IPS-20b (cell line): ENCODE results near the gene PGBD5.
A peak's percentile ranks its signal among the peaks of the same experiment; 100 is the strongest.

Experiments
- H3K27ac ChIP-seq: one replicate; pipeline ENCODE4 v1.5.1; 2013; ENCODE audit warnings: low read length
- H3K27me3 ChIP-seq: 2 replicates; pipeline ENCODE4 v1.6.1; 2013; ENCODE audit warnings: mild to moderate bottlenecking, low read length, inconsistent platforms; ENCODE audit not compliant: insufficient read depth
- H3K36me3 ChIP-seq: 2 replicates; pipeline ENCODE4 v1.6.1; 2013; ENCODE audit warnings: low read depth, mild to moderate bottlenecking, inconsistent platforms, low read length, moderate library complexity; ENCODE audit not compliant: insufficient read depth
- H3K4me1 ChIP-seq: 2 replicates; pipeline ENCODE4 v1.6.1; 2013; ENCODE audit warnings: mild to moderate bottlenecking, control low read depth, inconsistent platforms, low read length, moderate library complexity; ENCODE audit not compliant: insufficient read depth
- H3K4me3 ChIP-seq: 2 replicates; pipeline ENCODE4 v1.5.1; 2013; ENCODE audit warnings: mild to moderate bottlenecking, low read length, inconsistent platforms
- H3K9ac ChIP-seq: 2 replicates; pipeline ENCODE4 v1.6.1; 2013; ENCODE audit warnings: low read depth, mild to moderate bottlenecking, inconsistent platforms, low read length, moderate library complexity
- H3K9me3 ChIP-seq: 2 replicates; pipeline ENCODE4 v1.6.1; 2013; ENCODE audit warnings: mild to moderate bottlenecking, low read depth, low read length, inconsistent platforms; ENCODE audit not compliant: insufficient read depth

The PGBD5 gene

DNA sequence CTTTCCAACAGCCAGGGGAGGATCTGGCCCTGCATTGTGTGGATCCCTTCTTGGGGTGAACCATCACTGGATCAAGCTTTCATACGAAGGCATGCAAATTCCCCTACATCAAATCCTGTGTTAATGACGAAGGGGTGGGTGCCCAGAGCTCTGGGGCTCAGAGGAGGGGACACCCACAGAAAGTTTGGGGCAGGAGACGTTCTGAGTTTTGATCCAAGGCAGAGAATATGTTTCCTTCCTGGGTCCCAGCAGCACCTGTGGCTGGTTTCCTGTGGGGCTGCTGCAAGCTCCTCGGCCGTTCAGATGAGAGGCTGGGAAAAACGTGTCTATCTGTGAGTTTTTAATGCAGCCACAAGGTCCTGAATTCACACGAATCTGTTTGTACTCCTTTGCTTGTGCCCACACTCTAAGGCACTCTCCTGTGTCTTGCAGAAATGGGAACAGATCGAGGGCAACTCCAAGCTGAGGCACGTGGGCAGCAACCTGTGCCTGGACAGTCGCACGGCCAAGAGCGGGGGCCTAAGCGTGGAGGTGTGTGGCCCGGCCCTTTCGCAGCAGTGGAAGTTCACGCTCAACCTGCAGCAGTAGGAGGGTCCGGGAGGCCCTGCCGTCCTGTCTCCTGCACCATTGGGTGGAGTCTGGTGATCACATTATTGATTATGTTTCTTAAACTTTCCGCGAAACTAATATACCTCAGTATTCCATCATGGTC lies 147.1 kb downstream of the PGBD5 start:
- Histone ChIP-seq H3K27me3 (no peaks in the 10 kb centered on the region), H3K36me3 (peaks cover 36% of the 10 kb centered on the region), H3K4me1 (peaks cover 19% of the 10 kb centered on the region), H3K9ac (no peak overlapping the region), H3K9me3 (no peaks in the 10 kb centered on the region), H3K27ac (peak overlapping the region; percentile 28), H3K4me3 (no peak overlapping the region)

DNA sequence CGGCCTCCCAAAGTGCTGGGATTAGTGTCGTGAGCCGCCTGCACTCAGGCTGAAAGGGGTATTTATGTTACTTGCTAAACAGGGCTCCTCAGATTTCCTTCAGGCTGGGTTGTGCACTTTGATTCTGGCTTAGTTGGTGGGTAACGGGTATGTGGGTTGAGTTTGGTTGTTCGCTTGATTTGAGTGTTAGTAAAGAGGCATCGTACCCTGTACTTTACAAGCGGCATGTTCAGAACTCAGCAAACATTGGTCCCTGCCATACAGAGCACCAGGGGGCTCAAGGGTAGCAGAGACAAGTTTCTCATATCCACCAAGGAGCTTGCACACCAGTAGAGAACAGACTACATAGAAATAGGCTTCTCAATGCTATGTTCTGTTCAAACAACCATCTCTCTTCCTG lies 147.8 kb downstream of the PGBD5 start:
- Histone ChIP-seq H3K9ac (no peak overlapping the region), H3K27me3 (no peaks in the 10 kb centered on the region), H3K4me1 (peaks cover 19% of the 10 kb centered on the region), H3K9me3 (no peaks in the 10 kb centered on the region), H3K27ac (peak overlapping the region; percentile 28), H3K4me3 (no peak overlapping the region), H3K36me3 (peaks cover 36% of the 10 kb centered on the region)

DNA sequence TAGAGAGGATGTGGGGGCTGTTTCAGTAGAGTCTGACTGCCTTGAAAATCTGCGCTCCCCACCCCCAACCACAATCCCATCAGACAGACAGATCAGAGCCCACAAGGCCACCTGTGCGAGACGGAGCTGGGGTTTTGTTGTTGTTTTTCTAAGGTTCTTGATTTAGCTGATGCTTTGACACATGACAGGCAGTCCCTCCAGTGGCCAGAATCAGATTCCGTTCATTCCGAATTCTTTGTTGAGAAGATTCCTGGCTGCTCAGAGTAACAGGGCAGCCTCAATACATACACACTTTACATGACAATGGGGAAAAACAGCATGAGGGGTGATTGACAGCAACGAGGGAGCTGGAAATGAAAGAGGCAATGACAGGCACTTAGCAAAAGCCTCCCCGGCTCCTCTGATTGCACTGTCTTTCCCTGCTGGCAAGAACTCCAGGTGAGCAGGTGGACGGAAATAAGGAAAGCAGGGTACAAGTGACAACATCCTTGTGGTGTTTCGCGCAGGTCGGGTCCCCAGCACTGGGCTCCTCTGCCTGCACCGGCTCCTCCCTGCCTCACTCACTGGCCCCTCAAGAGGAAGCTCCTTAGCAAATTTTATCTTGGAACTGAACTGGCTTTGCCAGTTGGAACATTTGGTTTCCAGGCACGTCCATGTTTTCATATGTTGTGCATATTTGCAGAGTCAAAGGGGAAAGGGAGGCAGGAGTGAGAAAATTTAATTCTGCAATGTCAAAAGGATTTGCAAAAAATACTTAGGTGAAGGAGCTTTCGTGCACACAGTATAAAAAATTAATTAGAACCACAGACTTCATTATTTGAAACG lies 148.7 kb downstream of the PGBD5 start:
- no peaks in the 10 kb centered on the region for H3K9me3 ChIP-seq
- peaks cover 19% of the 10 kb centered on the region for H3K4me1 ChIP-seq
- H3K27me3 ChIP-seq = no peaks in the 10 kb centered on the region
- H3K4me3 ChIP-seq = peak overlapping the region; percentile 45; the same call in 1 of the 2 replicates
- no peak overlapping the region for H3K9ac ChIP-seq
- no peak overlapping the region for H3K27ac ChIP-seq
- peaks cover 36% of the 10 kb centered on the region for H3K36me3 ChIP-seq

DNA sequence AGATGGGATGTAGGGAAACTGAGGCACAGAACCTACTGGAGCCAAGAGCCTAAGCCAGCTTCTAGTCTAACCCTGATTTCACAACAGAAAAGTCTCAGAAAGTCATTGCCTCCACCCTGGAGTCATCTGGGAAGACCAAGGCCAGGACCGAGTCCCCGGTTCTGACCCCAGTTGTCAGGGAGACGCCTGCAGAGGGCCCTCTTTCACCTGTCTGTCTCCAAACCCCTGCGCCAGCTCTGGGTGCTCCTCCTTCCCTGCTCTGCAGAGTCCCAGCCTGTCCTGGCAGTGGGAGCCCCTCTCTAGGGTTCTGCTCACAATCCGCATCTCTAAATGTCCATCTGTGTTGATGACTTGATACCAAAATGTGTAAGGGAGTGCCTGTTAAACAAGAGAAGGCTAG lies 149.7 kb downstream of the PGBD5 start:
- H3K36me3 ChIP-seq = peaks cover 36% of the 10 kb centered on the region
- H3K27ac ChIP-seq = no peak overlapping the region
- H3K4me3 ChIP-seq = no peak overlapping the region
- H3K4me1 ChIP-seq = peaks cover 19% of the 10 kb centered on the region
- no peaks in the 10 kb centered on the region for H3K9me3 ChIP-seq
- H3K9ac ChIP-seq = no peak overlapping the region
- H3K27me3 ChIP-seq = no peaks in the 10 kb centered on the region

DNA sequence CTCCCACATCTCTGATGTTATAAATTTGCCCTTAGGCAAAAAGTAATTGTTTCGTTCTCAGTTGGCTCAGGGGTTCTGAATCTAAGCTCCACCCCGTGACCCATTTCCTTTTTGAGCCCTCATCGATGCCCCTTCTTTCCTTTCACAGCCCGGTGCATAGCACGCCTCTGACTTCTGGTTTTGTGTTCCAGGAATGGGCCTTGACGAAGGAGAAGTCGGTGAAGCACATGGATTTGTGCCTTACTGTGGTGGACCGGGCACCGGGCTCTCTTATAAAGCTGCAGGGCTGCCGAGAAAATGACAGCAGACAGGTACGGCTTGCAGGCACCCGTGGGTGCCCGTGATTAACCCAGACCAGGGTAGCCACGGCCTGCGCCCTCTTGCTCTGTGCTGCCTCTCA lies 151.9 kb downstream of the PGBD5 start:
- H3K9ac ChIP-seq = no peak overlapping the region
- no peak overlapping the region for H3K4me3 ChIP-seq
- no peaks in the 10 kb centered on the region for H3K27me3 ChIP-seq
- no peaks in the 10 kb centered on the region for H3K9me3 ChIP-seq
- no peak overlapping the region for H3K27ac ChIP-seq
- peaks cover 21% of the 10 kb centered on the region for H3K36me3 ChIP-seq
- peaks cover 19% of the 10 kb centered on the region for H3K4me1 ChIP-seq

DNA sequence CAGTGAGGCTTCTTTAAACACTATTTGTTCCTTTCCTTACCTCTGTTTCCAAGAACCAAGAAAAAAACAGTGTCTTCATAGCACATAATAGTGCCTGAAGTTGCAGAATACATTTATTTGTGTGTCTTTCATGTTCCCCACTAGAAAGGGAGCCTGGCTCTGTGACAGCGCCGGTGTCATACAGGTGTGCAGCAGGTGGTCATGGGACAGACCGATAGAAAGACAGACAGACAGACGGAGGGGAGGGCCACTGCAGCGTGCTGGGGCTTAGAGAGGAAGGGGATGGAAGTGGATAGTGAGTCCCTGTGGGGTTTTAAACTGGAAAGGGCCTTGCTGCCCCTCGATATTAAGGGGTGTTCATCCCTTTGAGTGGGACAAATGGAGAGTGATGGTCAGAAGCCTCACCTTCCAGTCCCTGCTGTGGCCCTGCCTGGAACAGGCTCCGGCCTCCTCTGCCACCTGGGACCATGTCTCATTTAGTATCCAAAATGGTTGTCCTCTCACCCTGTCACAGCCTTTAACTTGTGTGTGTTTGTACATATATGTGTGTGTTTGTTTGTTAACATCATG lies 152.9 kb downstream of the PGBD5 start:
- Histone ChIP-seq H3K4me3 (no peak overlapping the region), H3K27me3 (no peaks in the 10 kb centered on the region), H3K9me3 (no peaks in the 10 kb centered on the region), H3K9ac (no peak overlapping the region), H3K36me3 (peaks cover 15% of the 10 kb centered on the region), H3K4me1 (peaks cover 15% of the 10 kb centered on the region), H3K27ac (no peak overlapping the region)

DNA sequence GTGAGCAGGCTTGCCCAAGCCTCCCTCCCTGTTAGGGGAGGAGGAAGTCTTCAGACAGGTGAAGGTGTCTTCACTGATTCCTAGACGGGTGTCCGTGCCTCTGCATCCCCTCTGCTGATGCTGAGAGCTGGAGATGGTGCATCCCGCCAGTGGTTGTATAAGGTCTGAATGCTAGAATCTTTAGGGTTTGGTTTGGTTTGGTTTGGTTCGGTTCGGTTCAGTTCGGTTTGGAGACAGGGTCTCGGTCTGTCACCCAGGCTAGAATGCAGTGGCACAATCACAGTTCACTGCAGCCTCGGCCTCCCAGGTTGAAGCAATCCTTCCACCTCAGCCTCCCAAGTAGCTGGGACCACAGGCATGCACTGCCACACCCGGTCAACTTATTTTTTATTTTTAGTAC lies 153.6 kb downstream of the PGBD5 start:
- Histone ChIP-seq H3K36me3 (peaks cover 15% of the 10 kb centered on the region), H3K4me1 (peaks cover 9% of the 10 kb centered on the region; the same call in 1 of the 2 replicates), H3K4me3 (no peak overlapping the region), H3K27me3 (no peaks in the 10 kb centered on the region), H3K9me3 (no peaks in the 10 kb centered on the region), H3K27ac (no peak overlapping the region), H3K9ac (no peak overlapping the region)

DNA sequence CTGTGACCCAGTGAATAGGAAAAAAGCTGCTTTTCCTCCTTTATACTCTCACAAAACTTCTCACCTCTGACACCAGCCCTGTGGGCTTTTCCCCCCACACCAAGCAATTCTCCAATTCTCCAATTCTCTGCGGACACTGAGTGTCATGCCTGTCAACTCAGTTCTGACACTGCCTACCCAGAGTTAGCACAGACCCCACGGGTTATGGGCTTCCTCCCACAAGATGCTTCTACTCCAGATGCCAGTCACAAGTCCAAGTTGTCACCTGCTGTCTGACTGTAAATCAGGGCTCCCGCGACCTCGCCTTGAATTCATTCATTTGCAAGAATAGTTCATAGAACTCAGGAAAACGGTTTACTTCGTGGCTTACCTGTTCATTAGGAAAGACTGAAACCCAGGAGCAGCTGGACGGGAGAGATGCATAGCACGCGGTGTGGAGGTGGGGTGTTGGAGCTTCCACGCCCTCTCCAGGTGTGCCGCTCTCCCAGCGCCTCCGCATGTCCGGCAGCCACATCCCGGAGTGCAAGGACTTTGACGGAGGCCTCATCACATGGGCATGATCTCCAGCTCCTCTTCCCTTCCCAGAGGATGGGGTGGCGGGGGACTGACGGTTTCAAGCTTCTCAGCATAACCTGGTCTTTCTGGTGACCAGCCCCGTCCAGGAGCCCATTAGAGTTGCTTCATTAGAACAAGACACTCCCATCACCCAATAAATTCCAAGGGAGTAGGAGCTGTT lies 154.7 kb downstream of the PGBD5 start:
- H3K9me3 ChIP-seq = no peaks in the 10 kb centered on the region
- no peak overlapping the region for H3K9ac ChIP-seq
- H3K27me3 ChIP-seq = no peaks in the 10 kb centered on the region
- H3K4me1 ChIP-seq = peaks cover under 1% of the 10 kb centered on the region; the same call in 1 of the 2 replicates
- peaks cover 15% of the 10 kb centered on the region for H3K36me3 ChIP-seq
- no peak overlapping the region for H3K27ac ChIP-seq
- no peak overlapping the region for H3K4me3 ChIP-seq

DNA sequence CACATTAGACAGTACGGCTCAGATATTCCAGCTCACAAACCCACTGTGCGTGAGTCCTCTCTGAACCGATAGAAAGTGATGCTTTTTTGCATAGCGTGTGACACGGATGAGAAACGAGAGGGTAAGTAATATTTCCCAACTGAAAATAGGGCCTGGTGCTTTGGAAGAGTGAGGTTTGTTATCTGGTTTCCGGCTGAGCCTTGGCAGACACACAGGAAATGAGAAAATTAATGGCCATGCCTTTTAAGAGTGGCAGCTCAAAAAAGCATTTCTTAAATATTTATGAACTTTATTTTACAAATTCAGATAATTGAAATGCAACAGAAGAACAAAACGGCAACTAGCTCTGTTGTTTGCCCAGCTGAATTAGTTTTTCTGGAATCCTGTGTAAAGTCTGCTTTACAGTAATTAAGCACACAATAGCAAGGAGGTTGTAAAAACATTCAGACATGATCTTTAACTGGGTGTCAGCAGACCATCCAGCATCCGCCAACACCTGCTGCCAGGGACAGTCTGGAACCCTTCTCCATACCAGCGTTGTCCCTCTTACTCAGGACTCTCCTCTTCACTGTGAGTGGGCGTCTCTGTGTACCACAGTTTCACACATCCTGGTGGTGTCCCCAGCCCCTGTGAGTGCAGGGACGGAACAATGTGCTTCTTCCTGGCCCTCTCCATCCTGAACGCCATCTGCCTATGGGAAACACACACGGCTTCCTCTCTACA lies 155.4 kb downstream of the PGBD5 start:
- no peak overlapping the region for H3K27ac ChIP-seq
- H3K27me3 ChIP-seq = no peaks in the 10 kb centered on the region
- H3K4me3 ChIP-seq = no peak overlapping the region
- no peaks in the 10 kb centered on the region for H3K9me3 ChIP-seq
- no peak overlapping the region for H3K9ac ChIP-seq
- H3K36me3 ChIP-seq = peaks cover 15% of the 10 kb centered on the region
- H3K4me1 ChIP-seq = no peaks in the 10 kb centered on the region; the same call in 1 of the 2 replicates

DNA sequence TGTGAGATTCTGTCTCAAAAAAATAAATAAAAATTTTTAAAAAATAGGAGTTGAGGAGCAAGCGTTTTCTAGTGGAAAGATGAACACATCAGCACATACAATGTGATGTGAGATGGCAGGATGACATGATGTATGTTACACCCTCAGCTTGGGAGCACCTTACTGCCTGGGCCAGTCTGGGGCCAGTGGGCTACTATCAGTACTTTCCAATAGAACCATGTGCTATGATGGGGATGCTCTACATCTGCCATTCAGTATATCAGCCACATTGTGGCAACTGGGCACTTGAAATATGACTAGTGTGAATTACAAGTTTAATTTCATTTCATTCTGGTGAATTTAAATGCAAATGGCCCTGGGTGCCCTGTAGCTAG lies 156.0 kb downstream of the PGBD5 start:
- Histone ChIP-seq H3K4me1 (no peaks in the 10 kb centered on the region; the same call in 1 of the 2 replicates), H3K4me3 (no peak overlapping the region), H3K27ac (no peak overlapping the region), H3K9ac (no peak overlapping the region), H3K36me3 (peaks cover 11% of the 10 kb centered on the region), H3K27me3 (no peaks in the 10 kb centered on the region), H3K9me3 (no peaks in the 10 kb centered on the region)
